ENCODE data around the gene ZP1. TPM values are rescaled to one million over a fixed set of nuclear protein-coding genes. Genes with fewer than 3 reads are reported as not detected.

The ZP1 gene
- total and polyA plus RNA-seq, 2 of the 8 experiments (the other 6 are each of a cell fraction or from before 2014, with no cell fraction given) = not detected

- Histone ChIP-seq H2AK5ac (ENCODE audit: low read depth, low read length) (no peak overlapping the region), H4K8ac (ENCODE audit: extremely low read depth, insufficient read depth, low read length) (no peak overlapping the region), H2BK20ac (ENCODE audit: low read length) (no peak overlapping the region), H4K20me1 (replicated peaks in 1 of 2; ENCODE audit: control insufficient read depth in 1 of 2, insufficient read depth in 2 of 2, low read length in 2 of 2) (no peaks in the 10 kb centered on the region), H3K4me2 (ENCODE audit: insufficient read depth in 1 of 2, low read depth in 2 of 2, low read length in 2 of 2) (no peak overlapping the region), H2AFZ (ENCODE audit: low read length) (no peak overlapping the region), H3K18ac (ENCODE audit: extremely low read depth, low read length) (no peak overlapping the region), H3K4me1 (replicated peaks in 1 of 4; ENCODE audit: control insufficient read depth in 3 of 4, insufficient read depth in 4 of 4, low read length in 3 of 4) (peaks cover 0 to 4% (median 0%) of the 10 kb centered on the region in 4 experiments; a peak in 4 of 7 replicates), H3K14ac (ENCODE audit: insufficient read length) (no peak overlapping the region), H3K79me1 (ENCODE audit: low read depth, low read length) (no peaks in the 10 kb centered on the region), H3K23me2 (ENCODE audit: low read depth, low read length) (no peaks in the 10 kb centered on the region), H2BK12ac (ENCODE audit: low read depth, low read length) (no peak overlapping the region), H3K23ac (ENCODE audit: insufficient read length) (no peak overlapping the region), H3K9ac (replicated peaks in 1 of 4; ENCODE audit: extremely low read depth in 1 of 4, low read depth in 3 of 4, low read length in 3 of 4) (no peak overlapping the region), H3K27me3 (replicated peaks in 1 of 4; ENCODE audit: control insufficient read depth in 3 of 4, extremely low read depth in 1 of 4, insufficient read depth in 3 of 4, low read length in 3 of 4) (no peaks in the 10 kb centered on the region), H2BK120ac (replicated peaks; ENCODE audit: low read depth, low read length) (no peak overlapping the region), H2BK5ac (ENCODE audit: low read depth, low read length) (no peak overlapping the region), H2BK15ac (ENCODE audit: low read length) (no peak overlapping the region), H3K4me3 (ENCODE audit: extremely low read depth in 1 of 4, insufficient read depth in 2 of 4, low read depth in 3 of 4, low read length in 4 of 4) (no peak overlapping the region), H3K56ac (replicated peaks; ENCODE audit: insufficient read length, low read depth, low read length) (no peak overlapping the region), H3K79me2 (ENCODE audit: control insufficient read depth in 1 of 2, insufficient read depth in 2 of 2, low read length in 2 of 2) (no peaks in the 10 kb centered on the region), H3K9me3 (ENCODE audit: insufficient read depth in 2 of 2, low read depth in 1 of 2, low read length in 1 of 2) (no peaks in the 10 kb centered on the region), H3K36me3 (ENCODE audit: control insufficient read depth in 2 of 4, insufficient read depth in 4 of 4, low read length in 3 of 4) (peaks cover 0 to 5% (median 0%) of the 10 kb centered on the region in 4 experiments; a peak in 2 of 8 replicates), H3K27ac (ENCODE audit: low read depth, low read length) (no peak overlapping the region), H4K91ac (replicated peaks; ENCODE audit: insufficient read length, low read length) (no peak overlapping the region), H3K4ac (replicated peaks; ENCODE audit: insufficient read length, low read depth, low read length) (no peak overlapping the region), H4K5ac (ENCODE audit: insufficient read length, low read depth, low read length) (no peak overlapping the region)
- 97% methylated on average over 2 of the region's 2 CpGs; no CpG with 5 or more reads in 1 of the 2 experiments for WGBS, 2 experiments (ENCODE audit: extremely low coverage in 1 of 2, insufficient coverage in 1 of 2, insufficient read length in 1 of 2, insufficient replicate concordance in 2 of 2, low coverage in 1 of 2, low lambda C conversion rate in 2 of 2, missing lambda C conversion rate in 1 of 2)
- no peak for DNase-seq (ENCODE audit: low read depth in 1 of 2, low spot score in 2 of 2)
- FAIRE-seq = no peak
- CTCF ChIA-PET (ENCODE audit: partially characterized antibody) = interaction anchor here (1.2 to 9.5 kb wide), 5 partner anchors 12 to 101 kb away, joined by 4 to 52 read pairs (median 13); no protein-coding TSS in a partner anchor
- POLR2A ChIA-PET (ENCODE audit: partially characterized antibody) = interaction anchor here (1.3 kb wide), 1 partner anchor 14 kb away, joined by 4 read pairs; no protein-coding TSS in a partner anchor
- TF ChIP-seq BRCA1 (IDR thresholded peaks at IDR 0.05; ENCODE audit: low read depth, low read length) (no peak), POLR2A (IDR thresholded peaks at IDR 0.05; ENCODE audit: control extremely low read depth in 1 of 2, low read depth in 2 of 2, low read length in 2 of 2) (no peak), KDM5A (IDR thresholded peaks at IDR 0.05; ENCODE audit: low read length) (no peak), CTBP2 (IDR thresholded peaks at IDR 0.05; ENCODE audit: borderline replicate concordance, insufficient read depth, insufficient read length, low read length) (no peak), SP1 (IDR thresholded peaks at IDR 0.05; ENCODE audit: low read depth, low read length) (no peak), HDAC2 (IDR thresholded peaks at IDR 0.05; ENCODE audit: borderline replicate concordance in 1 of 2, low read depth in 2 of 2, low read length in 2 of 2) (no peak), TCF12 (IDR thresholded peaks at IDR 0.05; ENCODE audit: low read depth, low read length) (no peak), POLR2AphosphoS5 (IDR thresholded peaks at IDR 0.05; ENCODE audit: low read depth, low read length) (no peak)
- TF ChIP-seq, protein P1, sequence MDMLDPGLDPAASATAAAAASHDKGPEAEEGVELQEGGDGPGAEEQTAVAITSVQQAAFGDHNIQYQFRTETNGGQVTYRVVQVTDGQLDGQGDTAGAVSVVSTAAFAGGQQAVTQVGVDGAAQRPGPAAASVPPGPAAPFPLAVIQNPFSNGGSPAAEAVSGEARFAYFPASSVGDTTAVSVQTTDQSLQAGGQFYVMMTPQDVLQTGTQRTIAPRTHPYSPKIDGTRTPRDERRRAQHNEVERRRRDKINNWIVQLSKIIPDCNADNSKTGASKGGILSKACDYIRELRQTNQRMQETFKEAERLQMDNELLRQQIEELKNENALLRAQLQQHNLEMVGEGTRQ (IDR thresholded peaks at IDR 0.05; ENCODE audit: low read length) = no peak
Measured at GRCh38 chr11:60876168-60876485, 8.8 kb downstream of the ZP1 start.
